Measurements from ENCODE around the gene MFSD2A.
"Not testable (repeated sequence)": the region's sequence is repeated elsewhere in the genome, so short reads cannot be mapped to it uniquely, and the experiment has no call there.

Gene MFSD2A

GRCh38 chr1:40001456-40001855, 46.5 kb downstream of the MFSD2A start:
- DNase-seq (ENCODE audit: low read depth in 1 of 2, low spot score in 1 of 2): no peak

GRCh38 chr1:40003156-40004093, 48.5 kb downstream of the MFSD2A start:
- DNase-seq (ENCODE audit: low read depth in 1 of 2, low spot score in 1 of 2): no peak

GRCh38 chr1:40004857-40005256, 49.9 kb downstream of the MFSD2A start:
- no peak for DNase-seq (ENCODE audit: low read depth in 1 of 2, low spot score in 1 of 2)

- not testable (repeated sequence) for DNase-seq (ENCODE audit: low read depth in 1 of 2, low spot score in 1 of 2)
Observed at GRCh38 chr1:40007481-40008034, 52.6 kb downstream of the MFSD2A start.

GRCh38 chr1:40011198-40011597, 56.3 kb downstream of the MFSD2A start:
- DNase-seq (ENCODE audit: low read depth in 1 of 2, low spot score in 1 of 2): no peak

- no peak for DNase-seq (ENCODE audit: low read depth in 1 of 2, low spot score in 1 of 2)
Observed at GRCh38 chr1:40014253-40014706, 59.3 kb downstream of the MFSD2A start.

- DNase-seq (ENCODE audit: low read depth in 1 of 2, low spot score in 1 of 2): no peak
Observed at GRCh38 chr1:40014812-40015594, 60.1 kb downstream of the MFSD2A start.

- DNase-seq (ENCODE audit: low read depth in 1 of 2, low spot score in 1 of 2): no peak
Observed at GRCh38 chr1:40017951-40018575, 63.1 kb downstream of the MFSD2A start.
